Tibial nerve (tissue), 4 donors: Measurements from ENCODE around the gene PTPRCAP.

ENCODE experiments used
- CTCF ChIP-seq, 5 experiments: fragments of 200-600 bp in 3 of 5; fragments of 450-650 bp in 2 of 5; sonication (generic) in 3 of 5; IDR thresholded peaks; one replicate each; pipeline ENCODE4 v1.5.1; 2016 to 2019; ENCODE audit warnings: antibody characterized with exemption in 5 of 5, mild to moderate bottlenecking in 3 of 5, moderate library complexity in 2 of 5
- EP300 ChIP-seq, 2 donors: sonication (generic); formaldehyde crosslinking; IDR thresholded peaks; one replicate each; pipeline ENCODE4 v1.6.1; 2017; ENCODE audit warnings: antibody characterized with exemption in 2 of 2, mild to moderate bottlenecking in 1 of 2
- POLR2A ChIP-seq, 2 donors: fragments of 450-650 bp; IDR thresholded peaks; one replicate each; pipeline ENCODE4 v1.6.1; 2017; ENCODE audit warnings: antibody characterized with exemption in 2 of 2, mild to moderate bottlenecking in 2 of 2, moderate library complexity in 2 of 2

- TF ChIP-seq CTCF (IDR thresholded peaks at IDR 0.05) = no peak
- no peak for TF ChIP-seq POLR2A (IDR thresholded peaks at IDR 0.05)
- no peak for TF ChIP-seq EP300 (IDR thresholded peaks at IDR 0.05)
Measured at GRCh38 chr11:67409781-67410368, 27.6 kb downstream of the PTPRCAP start.
